Measurements from ENCODE around the gene DEPDC1B.
"Not testable (repeated sequence)": the region's sequence is repeated elsewhere in the genome, so short reads cannot be mapped to it uniquely, and the experiment has no call there.

Gene DEPDC1B

DNA sequence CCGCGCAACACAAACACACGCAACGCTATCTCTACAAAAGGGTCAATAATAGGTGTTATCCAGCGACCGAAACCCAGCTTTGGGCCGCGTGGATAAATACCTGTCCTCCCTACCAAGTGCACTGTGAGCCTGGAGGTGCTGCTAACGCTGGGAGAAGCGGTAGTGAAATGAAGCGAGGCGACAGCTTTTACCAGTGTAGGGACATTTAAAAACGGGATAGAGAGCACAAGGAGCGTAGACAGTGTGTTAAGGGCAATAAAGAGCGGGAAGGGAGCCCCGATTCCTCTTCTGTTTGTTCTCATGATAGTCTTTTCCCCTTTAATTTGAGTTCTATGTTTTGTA is 421 bp upstream of the DEPDC1B start:
- DNase-seq (ENCODE audit: low read depth in 2 of 2, low spot score in 1 of 2), result no peak

DNA sequence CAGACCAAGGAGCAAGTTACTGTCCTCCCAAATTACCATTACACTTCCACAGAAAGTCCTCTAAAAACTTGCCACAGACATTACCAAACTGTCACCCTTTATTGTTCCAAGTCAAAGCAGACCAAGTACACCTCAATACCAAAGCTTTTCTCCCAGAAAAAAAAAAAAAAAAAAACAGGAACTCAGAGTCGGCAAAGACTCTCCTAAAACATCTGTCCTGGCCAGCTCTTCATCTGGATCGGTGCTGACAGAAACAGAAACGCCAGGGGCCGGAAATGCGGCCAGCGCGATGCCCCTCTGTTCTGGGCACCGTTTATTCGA is 718 bp downstream of the DEPDC1B start:
- DNase-seq (ENCODE audit: low read depth in 2 of 2, low spot score in 1 of 2), result no peak

DNA sequence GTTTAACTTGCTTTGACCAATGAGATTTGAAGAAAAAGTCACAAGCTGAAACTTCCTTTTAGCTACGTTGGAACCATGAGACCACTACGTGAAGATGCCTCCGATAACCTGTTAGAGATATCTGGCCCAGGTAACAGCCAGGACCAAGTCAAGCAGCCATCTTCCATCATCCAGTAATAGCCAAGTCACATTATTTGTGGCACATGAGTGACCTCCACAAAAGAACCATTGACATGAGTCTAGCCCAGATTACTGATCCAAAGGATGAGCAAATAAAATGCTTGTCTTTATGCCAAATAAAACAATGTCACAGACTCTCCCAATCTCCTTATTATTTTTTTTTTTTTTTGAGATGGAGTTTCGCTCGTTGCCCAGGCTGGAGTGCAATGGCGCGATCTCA is 1.6 kb downstream of the DEPDC1B start:
- DNase-seq (ENCODE audit: low read depth in 2 of 2, low spot score in 1 of 2), result no peak

DNA sequence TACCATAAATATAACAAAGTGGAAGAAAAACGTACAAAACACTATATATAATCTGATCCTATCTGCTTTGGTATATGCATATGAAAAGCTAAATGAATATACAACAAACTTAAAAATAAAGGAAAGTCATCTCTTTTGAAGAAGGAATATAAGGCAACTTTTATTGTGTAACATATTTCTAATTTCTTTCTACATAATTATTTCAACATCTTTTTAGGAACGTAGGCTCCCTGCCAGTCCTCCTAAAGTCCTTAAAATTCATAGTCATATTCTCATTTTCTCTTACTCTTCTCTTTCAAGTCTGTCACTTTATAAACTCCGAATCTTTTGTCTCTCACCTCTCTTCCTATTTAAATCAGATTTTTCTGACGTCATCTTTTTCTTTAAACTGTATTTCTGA is 9.6 kb downstream of the DEPDC1B start:
- no peak for DNase-seq (ENCODE audit: low read depth in 2 of 2, low spot score in 1 of 2)

DNA sequence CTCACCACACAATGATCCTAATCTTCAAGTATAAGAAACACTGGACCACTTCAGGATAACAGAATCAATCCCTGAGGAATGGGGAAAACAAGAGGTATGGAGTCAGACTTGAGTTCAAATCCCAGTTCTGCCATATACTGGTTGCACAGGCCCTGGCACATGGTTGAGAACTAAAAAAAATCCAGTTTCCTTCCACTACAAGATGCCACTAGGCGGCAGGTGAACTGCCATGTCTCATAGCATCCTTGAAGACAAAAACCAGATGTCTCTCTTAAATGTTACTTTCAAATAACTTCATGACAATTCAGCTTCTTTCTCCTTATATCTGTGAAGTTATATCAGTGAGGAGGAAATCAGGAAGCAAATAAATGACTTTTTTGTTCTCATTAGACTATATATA is 11.0 kb downstream of the DEPDC1B start:
- DNase-seq (ENCODE audit: low read depth in 2 of 2, low spot score in 1 of 2), result no peak

DNA sequence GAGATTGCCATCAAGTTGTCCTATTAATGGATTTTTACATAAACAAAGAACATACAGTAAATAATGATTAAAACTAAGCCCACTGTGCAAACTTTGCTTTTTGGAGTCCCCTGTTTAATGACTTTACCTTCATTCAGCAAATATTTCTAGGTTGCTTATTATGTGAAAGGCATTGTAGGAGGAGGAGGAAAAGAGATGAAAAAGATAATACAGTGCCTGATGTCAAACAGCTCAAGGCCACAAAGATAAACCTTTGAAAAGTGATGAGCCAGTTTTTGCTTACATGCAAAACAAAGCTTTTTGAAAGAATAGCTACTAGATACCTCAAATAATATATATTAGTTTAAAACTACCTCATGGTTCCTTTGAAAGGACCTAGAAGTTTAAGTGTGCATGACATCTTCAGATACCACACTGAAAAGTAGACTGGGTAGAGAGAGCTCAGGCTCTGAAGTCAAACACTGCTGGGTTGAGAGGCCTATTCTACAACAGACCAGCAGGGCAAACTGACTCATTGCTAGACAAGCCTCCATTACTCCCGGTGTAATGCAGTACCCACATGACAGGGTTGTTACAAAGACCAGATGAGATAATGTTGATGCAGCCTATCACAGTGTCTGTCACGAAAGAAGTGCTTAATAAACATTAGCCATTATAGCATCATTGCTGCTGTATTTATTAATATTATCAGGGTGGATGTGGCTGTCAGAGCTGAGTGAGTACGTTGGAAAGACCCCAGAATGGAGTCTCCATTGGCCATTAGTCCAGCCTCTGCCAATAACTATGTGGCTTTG is 11.8 kb downstream of the DEPDC1B start:
- DNase-seq (ENCODE audit: low read depth in 2 of 2, low spot score in 1 of 2), result no peak

DNA sequence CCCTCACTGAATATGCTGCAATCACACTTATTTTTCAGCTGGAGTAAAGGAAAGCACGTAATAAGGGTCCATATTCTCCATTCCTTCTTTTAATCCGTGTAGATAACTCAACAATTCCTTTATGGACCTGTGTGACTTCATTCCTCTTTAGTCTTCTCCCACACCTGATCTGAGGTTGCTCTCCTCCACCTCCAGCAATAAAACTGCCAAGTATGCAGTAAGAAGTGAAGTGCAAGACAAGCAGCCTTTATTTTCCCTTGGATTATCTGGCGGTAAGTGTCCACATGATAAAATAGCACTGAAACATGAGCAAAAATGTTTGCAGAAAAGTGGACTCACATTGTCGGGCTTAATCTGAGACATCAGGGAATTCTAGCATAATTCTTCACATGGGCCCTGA is 13.8 kb downstream of the DEPDC1B start:
- DNase-seq (ENCODE audit: low read depth in 2 of 2, low spot score in 1 of 2), result no peak

DNA sequence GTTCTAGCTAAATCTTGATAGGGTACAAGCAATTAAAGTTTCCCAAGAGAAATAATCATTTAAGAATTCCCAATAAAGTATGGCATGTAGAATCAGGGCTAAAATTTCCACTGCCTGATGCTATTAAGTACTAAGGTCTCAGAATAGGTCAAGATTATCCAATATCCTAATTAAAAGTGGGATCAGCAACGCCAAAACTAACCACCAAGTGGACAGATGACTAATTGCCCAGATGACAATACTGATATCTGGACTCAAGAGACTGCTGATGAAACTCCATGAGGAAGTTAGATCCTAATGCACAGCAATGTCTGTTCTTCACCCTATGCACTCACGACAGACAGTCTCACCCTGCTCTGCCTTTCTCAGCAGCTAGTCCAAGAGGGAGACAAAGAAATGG is 14.3 kb downstream of the DEPDC1B start:
- no peak for DNase-seq (ENCODE audit: low read depth in 2 of 2, low spot score in 1 of 2)

DNA sequence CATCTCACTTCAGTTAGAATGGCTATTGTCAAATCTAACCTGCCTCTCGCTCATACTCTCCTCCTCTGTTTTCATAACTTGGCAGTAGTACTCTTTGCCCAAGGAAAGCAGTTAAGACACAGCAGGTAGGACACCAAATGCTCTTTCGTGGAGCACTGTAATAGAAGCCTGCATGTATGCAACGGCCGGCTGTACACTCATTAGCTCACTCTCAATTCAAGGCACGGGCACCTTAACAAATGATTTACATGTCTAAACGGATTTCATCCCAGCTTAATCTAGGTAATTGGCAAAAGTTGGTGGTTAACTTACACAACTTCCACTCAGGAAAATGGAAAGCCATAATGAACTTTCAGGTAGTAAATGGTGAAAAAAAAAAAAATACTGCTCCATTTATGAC is 14.9 kb downstream of the DEPDC1B start:
- DNase-seq (ENCODE audit: low read depth in 2 of 2, low spot score in 1 of 2), result no peak

DNA sequence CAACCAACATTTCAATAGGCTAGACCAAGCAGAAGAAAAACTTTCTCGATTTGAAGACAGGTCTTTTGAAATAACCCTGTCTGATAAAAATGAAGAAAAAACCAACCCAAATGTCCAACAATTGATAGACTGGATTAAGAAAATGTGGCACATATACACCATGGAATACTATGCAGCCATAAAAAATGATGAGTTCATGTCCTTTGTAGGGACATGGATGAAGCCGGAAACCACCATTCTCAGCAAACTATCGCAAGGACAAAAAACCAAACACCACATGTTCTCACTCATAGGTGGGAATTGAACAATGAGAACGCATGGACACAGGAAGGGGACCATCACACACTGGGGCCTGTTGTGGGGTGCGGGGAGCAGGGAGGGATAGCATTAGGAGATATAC is 18.0 kb downstream of the DEPDC1B start:
- DNase-seq (ENCODE audit: low read depth in 2 of 2, low spot score in 1 of 2), result not testable (repeated sequence)

DNA sequence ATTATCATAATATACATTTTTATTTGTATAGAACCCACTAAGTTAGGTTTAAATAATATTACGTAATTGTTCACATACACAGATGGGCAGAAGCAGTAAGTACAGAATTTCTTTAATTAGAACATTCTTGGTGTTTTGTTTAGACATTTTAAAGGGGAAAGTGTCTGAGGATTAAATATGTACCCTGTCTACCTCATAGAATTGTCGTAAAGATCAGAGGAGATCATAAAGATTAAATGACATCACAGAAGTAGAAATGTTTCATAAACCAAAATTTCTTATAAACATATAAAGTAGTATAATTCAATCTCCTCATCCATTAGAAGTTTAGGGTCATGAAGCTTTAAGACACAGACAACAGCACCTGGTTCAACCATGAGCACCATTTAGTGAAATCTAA is 20.1 kb downstream of the DEPDC1B start:
- DNase-seq (ENCODE audit: low read depth in 2 of 2, low spot score in 1 of 2), result no peak

DNA sequence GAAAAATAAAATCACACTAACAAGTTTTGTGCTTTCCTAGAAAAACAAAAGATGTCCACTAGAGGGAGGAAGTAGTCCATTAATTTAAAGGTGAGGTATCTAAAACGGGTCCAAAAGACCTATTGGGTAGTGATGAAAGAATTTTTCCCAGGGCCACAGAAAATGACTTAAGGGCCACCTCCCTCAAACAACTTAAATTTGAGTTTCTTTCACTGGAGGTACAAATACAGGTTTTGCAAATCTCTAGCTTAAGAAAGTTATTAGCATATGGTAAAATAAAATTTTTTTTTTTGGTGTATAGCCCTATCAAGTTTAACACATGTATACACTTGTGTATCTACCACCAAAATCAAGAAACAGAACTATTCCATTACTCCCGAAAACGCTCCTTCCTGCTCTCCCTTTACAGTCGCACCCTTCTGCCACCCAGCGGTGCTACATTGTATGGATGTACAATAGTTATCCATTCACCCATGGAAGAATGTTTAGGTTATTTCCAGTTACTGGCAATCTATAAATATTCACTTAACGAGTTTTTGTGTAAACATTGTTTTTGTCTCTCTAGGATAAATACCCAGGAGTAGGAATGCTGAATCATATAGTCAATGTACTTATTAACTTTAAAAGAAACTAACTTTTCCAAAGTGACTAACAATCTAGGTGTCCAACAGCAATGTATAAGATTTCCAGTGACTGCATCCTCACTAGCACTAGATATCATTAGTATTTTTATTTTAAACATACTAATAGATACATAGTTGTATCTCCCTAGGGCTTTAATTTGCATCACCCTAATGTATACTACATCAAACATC is 21.9 kb downstream of the DEPDC1B start:
- no peak for DNase-seq (ENCODE audit: low read depth in 2 of 2, low spot score in 1 of 2)

DNA sequence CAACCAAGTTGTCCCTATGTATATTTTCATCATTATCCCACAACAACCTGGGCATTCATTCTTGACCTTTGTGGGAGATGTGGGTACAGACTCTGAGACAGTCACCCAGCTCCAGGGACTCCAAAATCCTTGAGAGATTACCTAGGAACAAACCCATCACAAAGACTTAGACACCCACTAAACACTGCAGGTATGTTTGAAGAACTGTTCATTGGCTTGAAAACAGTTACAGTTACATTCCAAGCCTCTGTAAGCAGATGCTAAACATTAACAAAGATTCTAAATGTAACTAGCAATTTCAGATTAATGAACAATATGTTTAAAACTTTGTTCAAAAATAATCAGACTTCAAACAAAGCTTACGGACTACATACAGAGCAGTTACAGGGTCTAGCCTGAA is 24.7 kb downstream of the DEPDC1B start:
- DNase-seq (ENCODE audit: low read depth in 2 of 2, low spot score in 1 of 2), result no peak

DNA sequence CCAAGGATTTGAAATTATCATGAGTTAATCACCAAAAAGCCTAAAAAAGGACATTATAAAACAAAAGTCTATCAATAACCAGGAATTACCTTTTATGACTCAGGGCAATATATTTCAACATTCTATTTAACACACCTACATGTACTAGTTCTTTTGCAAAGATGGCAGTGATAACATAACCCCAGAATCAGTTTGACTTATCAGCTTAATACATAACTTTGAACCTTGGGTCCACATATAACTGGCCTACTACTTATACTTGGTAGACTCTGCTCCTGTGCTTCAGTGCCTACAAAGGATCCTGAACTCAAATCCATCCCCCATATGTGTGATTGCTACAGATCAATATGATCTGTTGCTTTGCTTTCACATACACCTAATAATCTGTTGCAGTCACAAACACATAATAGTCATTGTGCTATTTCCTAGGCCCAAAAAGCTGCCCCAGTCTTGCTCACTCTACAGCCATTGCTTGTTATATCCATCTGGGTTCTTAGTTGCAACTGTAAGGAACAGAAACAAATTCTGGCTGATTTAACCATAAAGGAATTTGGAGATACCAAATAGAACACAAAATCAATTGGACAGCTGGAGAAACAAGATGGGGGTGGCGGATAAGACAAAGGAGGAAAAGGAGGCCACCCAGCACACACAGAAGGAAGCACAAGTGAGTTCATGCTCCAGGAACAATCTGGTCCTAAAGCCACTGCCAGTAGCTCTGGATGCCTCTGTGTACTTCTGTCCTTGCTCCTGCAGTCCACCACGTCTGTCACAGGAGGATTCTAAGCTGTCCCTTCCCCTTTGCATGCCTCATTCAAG is 25.5 kb downstream of the DEPDC1B start:
- DNase-seq (ENCODE audit: low read depth in 2 of 2, low spot score in 1 of 2), result no peak

DNA sequence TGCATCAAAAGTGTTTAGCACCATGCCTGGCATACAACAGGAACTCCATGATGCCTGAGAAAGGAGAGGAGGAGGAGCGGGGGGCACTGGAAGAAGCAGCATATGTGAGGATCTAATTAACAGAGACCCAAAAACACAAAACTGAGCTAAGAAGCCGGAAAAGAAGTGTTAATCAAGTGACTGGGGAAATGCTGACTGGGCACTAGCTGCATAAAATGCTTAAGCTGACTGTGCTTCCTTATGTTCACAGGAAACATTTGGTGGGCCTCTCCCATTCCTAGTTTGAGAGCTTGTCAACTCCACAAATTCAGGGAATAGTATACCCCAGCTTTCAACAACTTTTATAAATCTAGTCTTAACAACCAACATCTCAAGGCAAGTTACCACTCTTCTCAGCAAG is 26.6 kb downstream of the DEPDC1B start:
- no peak for DNase-seq (ENCODE audit: low read depth in 2 of 2, low spot score in 1 of 2)

DNA sequence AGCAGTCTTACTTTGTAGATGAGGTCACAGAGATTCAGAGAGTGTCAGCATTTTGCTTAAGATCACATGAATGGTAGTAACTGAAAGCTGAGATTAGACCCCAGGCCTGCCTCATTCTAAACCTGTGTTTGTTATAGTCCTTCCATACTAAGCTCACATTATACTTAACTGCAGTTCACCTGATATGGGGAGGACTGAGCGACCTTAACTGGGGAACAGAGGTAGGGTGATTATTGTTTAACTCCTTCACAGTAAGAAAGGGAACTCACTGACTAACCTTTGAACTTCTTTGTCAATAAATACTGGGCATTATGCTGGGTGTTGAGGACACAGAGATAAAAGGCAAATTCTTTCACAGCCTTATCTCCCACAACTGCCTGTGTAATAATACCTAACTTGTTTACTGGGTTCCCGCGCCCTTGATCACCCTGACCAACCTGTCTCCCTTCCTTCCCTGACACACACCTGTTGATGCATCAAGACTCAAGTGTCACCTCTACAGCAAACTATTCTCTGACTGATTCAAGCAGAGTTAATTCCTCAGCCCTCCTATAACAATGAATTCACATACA is 27.2 kb downstream of the DEPDC1B start:
- no peak for DNase-seq (ENCODE audit: low read depth in 2 of 2, low spot score in 1 of 2)

DNA sequence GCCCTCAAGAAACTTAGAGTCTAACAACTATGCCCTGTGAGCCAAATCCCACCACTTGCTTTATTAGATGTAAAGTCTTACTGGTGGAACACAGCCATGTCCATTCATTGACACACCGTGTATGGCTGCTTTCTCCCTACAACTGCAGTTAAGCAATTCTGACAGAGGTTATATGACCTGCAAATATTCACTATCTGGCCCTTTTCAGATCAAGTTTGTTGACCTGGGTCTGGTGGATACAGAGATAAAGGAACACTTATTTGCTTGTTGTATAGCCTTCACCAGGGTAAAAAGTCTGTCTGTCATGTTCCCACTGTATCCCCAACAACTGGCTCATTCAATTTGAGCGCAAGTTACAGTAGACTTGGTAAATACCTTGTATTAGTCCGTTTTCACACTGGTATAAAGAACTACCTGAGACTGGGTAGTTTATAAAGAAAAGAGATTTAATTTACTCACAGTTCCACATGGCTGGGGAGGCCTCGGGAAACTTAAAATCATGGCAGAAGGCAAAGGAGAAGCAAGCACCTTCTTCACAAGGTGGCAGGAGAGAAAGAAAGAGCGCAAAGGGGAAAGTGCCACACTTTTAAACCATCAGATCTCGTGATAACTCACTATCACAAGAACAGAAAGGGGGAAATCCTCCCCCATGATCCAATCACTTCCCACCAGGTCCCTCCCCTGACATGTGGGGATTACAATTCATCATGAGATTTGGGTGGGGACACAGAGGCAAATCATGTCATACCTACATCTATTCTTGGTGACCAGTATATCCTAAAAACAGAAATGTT is 27.9 kb downstream of the DEPDC1B start:
- no peak for DNase-seq (ENCODE audit: low read depth in 2 of 2, low spot score in 1 of 2)

DNA sequence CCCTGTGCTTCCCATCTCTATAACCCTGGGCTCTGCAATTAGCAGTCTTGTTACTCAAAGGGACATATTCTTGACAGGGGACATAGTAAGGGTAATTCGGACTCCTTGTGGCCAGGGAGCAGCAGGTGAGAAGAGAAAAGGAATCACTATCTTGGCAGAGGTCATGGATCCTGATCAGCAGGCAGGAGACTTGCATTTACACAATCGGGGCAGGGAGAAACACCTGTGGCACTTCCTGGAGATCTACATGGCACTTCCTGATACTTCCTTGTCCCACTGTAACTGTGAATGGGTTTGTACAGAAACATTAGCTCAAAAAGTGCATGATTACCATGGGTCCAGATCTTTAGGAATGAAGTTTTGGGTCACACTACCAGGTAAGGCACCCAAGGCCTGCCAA is 29.2 kb downstream of the DEPDC1B start:
- DNase-seq (ENCODE audit: low read depth in 2 of 2, low spot score in 1 of 2), result no peak

DNA sequence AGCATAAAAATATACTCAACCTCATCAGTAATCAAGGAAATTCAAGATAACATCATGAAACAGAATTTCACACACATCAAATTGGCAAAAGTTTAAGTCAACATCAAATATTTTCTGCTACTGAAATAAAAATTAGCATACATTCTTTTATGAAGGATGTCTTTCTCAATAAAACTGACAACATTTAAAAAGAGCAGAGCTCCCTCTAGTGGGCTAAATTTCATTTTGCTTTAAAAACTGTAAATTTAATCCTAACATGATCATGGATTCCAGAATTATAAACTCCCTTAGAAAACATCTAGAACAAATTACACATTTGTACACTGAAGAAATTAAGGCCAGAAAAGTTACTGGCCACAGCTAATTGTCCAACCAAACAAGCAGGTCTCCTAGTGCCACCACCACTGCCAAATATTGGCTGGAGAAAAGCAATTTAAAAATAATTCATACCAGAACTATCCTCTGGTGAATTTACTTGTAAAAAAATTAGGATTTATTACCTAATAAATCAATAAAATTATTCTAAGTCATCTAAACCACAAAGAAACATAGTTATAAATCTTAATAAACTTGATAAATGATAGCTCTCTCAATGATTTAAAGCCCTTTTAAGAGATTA is 31.2 kb downstream of the DEPDC1B start:
- DNase-seq (ENCODE audit: low read depth in 2 of 2, low spot score in 1 of 2), result no peak

DNA sequence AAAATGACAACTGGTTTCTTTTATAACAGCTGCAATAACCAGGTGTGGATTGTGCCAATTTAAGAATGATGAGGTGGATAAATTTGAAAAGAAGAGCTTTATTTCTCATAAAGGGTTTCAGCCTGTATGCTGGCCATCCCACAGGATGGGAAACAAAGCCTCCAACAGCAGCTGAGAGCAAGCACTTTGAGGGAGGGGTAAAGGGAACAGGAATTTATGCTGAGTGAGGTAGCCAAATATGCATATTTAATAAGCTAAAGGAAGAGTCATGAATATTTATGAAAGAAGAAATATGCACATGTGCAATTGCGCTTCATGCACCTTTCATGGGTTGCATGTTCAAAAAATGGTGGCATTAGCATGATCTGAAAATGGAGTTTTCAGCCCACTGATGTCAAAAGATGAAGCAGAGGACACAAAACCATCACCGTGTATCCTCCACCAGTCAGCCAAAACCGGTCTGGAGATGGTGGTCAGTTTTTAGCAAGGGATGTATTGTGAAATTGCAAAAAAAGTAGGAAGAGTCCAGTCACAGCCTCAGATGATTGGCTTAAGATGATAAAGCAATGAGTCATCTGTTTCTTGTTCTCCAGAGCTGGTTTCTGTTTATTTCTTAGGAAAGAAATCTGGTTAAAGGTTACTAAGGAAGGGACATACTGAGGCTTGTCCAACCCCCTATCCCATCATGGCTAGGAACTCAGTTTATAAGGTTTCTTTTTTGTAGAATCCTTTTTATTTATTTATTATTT is 47.9 kb downstream of the DEPDC1B start:
- no peak for DNase-seq (ENCODE audit: low read depth in 2 of 2, low spot score in 1 of 2)

All from stimulated activated CD8-positive, alpha-beta memory T cell treated with anti-CD3 and anti-CD28 coated beads, Interleukin-4, amount 100 ng/mL, for 4 hours (primary cell).